GM12892 (cell line): ENCODE measurements around the gene DHX15.

Experiments
- POLR2A ChIP-seq: IDR thresholded peaks from 2 replicates; pipeline ENCODE4 v1.6.1; 2011; ENCODE audit warnings: low read depth, low read length, control low read depth
- POLR2AphosphoS5 ChIP-seq: IDR thresholded peaks from 2 replicates; pipeline ENCODE4 v1.6.1; 2011; ENCODE audit warnings: low read depth, low read length, control low read depth

DNA sequence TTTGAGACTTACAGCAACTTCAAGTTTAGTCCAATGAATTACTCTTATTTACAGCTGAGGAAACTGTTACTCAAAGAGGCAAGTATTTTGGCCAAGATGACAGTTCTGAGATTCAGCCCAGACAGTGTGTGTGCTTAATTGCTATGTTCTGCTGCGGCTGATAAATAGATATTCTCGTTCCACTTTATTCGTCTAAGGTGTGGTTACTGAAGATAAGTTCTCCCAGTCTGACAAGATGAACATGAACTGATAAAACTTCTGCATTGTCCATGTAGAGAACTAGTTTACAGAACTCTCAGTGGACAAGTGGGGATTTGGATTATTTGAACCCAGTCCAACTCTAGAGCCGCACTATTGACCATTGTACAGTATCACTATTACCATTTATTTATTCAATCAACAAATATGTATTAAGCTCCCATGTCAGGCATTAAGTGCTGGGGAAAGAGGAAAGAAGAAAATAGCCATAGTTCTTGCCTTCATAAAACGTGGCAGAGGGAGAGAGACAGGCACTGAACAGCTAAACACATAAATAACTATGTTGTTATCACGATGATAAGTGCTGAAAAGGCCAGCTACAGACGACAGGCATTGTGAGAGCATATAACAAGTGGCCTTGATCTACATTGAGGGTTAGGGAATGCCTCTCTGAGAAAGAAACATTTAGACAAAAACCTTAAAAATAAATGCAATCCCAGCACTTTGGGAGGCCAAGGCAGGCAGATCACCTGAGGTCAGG lies 4.0 kb upstream of the DHX15 start:
- TF ChIP-seq POLR2A (no peak), POLR2AphosphoS5 (no peak)
